Smooth muscle cell (in vitro differentiated cells): Measurements from ENCODE around the gene LRRN2. TPM values are rescaled to one million over a fixed set of nuclear protein-coding genes. Genes with fewer than 3 reads are reported as not detected.

Experiments used
- DNase-seq: peaks from one replicate; lab custom pipeline; 2025; ENCODE audit not compliant: unreplicated experiment; lab: John Stamatoyannopoulos, UW
- H2AFZ ChIP-seq: fragments of 200-600 bp; sonication (generic); 2 replicates; pipeline ENCODE4 v1.6.0; 2016; ENCODE audit warnings: antibody characterized with exemption, low read depth, mild to moderate bottlenecking
- H3F3A ChIP-seq: fragments of 200-600 bp; sonication (generic); 2 replicates; pipeline ENCODE4 v1.6.0; 2017; ENCODE audit warnings: antibody characterized with exemption, low read depth
- H3K27ac ChIP-seq: fragments of 200-600 bp; sonication (generic); 2 replicates; pipeline ENCODE4 v1.5.1; 2016; ENCODE audit warnings: low read depth, mild to moderate bottlenecking
- H3K27me3 ChIP-seq: fragments of 200-600 bp; sonication (generic); 2 replicates; pipeline ENCODE4 v1.6.1; 2016; ENCODE audit warnings: low read depth, mild to moderate bottlenecking
- H3K36me3 ChIP-seq: fragments of 200-600 bp; sonication (generic); 2 replicates; pipeline ENCODE4 v1.5.1; 2016; ENCODE audit warnings: low read depth
- H3K4me1 ChIP-seq: fragments of 200-600 bp; sonication (generic); 2 replicates; pipeline ENCODE4 v1.5.1; 2016; ENCODE audit warnings: low read depth
- H3K4me2 ChIP-seq: fragments of 200-600 bp; sonication (generic); 2 replicates; pipeline ENCODE4 v1.6.0; 2016; ENCODE audit warnings: mild to moderate bottlenecking
- H3K4me3 ChIP-seq: fragments of 200-600 bp; sonication (generic); 2 replicates; pipeline ENCODE4 v1.5.1; 2016; ENCODE audit warnings: mild to moderate bottlenecking
- H3K79me2 ChIP-seq: fragments of 200-600 bp; sonication (generic); 2 replicates; pipeline ENCODE4 v1.6.0; 2016; ENCODE audit warnings: low read depth, mild to moderate bottlenecking
- H3K9ac ChIP-seq: fragments of 200-600 bp; sonication (generic); 2 replicates; pipeline ENCODE4 v1.6.0; 2016; ENCODE audit warnings: low read depth
- H3K9me3 ChIP-seq: fragments of 200-600 bp; sonication (generic); replicated peaks from 2 replicates; pipeline ENCODE4 v1.5.1; 2016; ENCODE audit warnings: low read depth
- H4K20me1 ChIP-seq: fragments of 200-600 bp; sonication (generic); 2 replicates; pipeline ENCODE4 v1.6.0; 2016; ENCODE audit warnings: low read depth
- WGBS: methylation state at CpG from one replicate; pipeline ENCODE4 v1.1.7; 2016; ENCODE audit warnings: low lambda C conversion rate; 5-methylcytosine and 5-hydroxymethylcytosine counted together
- polyA plus RNA-seq: library from polyadenylated mRNA; unstranded; fragments of >200 nt; fragmentation: Nextera tagmentation; extraction: Ambion mirVana; gene quantifications from 2 replicates; pipeline ENCODE4 v1.2.1, GENCODE V29; 2016
- total RNA-seq: library from RNA; depleted of rRNA; stranded (reverse); fragments of >200 nt; gene quantifications from 2 replicates; pipeline ENCODE4 v1.2.3, GENCODE V29; 2014
- TF ChIP-seq, protein P1 (sequence below): fragments of 200-600 bp; sonication (generic); IDR thresholded peaks from 2 replicates; pipeline ENCODE4 v1.5.1; 2017; ENCODE audit warnings: borderline replicate concordance, mild to moderate bottlenecking, antibody characterized with exemption; ENCODE audit not compliant: insufficient read depth, poor library complexity, severe bottlenecking

The LRRN2 gene
- total and polyA plus RNA-seq, 2 experiments from 2014 or later = 1.3 to 2.4 TPM

DNA sequence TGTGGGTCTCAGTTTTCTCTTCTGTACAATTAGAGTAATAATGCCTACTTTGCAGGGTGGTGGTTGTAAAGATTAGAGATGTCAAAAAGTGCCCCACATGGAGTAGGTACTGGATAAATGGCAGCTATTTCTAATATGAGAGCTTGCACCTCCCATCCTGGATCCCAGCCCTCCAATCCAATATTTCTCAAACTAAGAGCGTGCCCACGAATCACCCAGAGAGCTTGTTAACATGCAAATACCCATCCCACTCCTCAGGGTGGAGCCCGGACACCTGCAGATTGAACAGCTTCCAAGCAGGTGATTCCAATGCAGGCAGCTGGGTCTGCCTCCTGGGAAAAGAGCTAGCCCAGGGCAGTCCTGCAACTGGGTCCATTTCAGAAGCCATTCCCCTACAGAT is 33.0 kb downstream of the LRRN2 start:
- no peaks in the 10 kb centered on the region for H3F3A ChIP-seq
- peaks cover 25% of the 10 kb centered on the region for H3K27me3 ChIP-seq
- H3K4me1 ChIP-seq = peaks cover 4% of the 10 kb centered on the region
- H3K36me3 ChIP-seq = no peaks in the 10 kb centered on the region
- TF ChIP-seq, protein P1, sequence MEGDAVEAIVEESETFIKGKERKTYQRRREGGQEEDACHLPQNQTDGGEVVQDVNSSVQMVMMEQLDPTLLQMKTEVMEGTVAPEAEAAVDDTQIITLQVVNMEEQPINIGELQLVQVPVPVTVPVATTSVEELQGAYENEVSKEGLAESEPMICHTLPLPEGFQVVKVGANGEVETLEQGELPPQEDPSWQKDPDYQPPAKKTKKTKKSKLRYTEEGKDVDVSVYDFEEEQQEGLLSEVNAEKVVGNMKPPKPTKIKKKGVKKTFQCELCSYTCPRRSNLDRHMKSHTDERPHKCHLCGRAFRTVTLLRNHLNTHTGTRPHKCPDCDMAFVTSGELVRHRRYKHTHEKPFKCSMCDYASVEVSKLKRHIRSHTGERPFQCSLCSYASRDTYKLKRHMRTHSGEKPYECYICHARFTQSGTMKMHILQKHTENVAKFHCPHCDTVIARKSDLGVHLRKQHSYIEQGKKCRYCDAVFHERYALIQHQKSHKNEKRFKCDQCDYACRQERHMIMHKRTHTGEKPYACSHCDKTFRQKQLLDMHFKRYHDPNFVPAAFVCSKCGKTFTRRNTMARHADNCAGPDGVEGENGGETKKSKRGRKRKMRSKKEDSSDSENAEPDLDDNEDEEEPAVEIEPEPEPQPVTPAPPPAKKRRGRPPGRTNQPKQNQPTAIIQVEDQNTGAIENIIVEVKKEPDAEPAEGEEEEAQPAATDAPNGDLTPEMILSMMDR = no peak
- no peaks in the 10 kb centered on the region for H3K9me3 ChIP-seq
- no peak overlapping the region for H3K4me3 ChIP-seq
- H2AFZ ChIP-seq = no peak overlapping the region
- no peak for DNase-seq
- no peak overlapping the region for H3K27ac ChIP-seq
- no peaks in the 10 kb centered on the region for H4K20me1 ChIP-seq
- WGBS = 53% methylated on average over 3 of the region's 3 CpGs
- H3K79me2 ChIP-seq = no peaks in the 10 kb centered on the region
- H3K4me2 ChIP-seq = no peak overlapping the region
- no peak overlapping the region for H3K9ac ChIP-seq

DNA sequence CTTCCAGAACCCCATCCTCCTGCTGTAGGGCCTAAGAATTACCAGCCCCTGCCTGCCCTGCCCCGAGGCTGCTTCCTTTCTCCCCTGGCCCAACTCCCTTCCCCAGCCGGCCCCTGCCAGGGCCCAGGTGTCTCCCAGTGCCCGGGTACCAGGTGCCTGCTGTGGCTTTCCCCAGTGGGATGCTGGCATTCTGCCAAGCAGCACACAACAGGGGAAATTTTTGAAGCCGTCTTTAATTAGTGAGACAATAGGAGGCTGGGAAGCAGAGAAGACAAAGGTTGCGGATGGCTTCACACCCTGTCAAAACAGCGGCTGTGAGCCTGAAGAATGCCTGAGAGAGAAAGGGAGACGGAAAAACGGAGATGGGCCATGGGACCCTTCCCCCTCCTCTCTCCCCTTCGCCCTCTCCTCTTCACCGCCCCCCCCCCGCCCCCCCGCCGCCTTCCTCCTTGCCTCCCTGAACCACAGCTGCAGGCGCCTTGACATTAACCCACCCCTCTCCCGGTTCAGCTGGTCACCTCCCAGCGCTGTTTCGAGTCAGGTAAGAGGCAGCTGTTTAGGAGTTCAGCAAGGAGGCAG is 33.6 kb downstream of the LRRN2 start:
- H4K20me1 ChIP-seq = no peaks in the 10 kb centered on the region
- TF ChIP-seq, protein P1 = no peak
- no peaks in the 10 kb centered on the region for H3F3A ChIP-seq
- WGBS = 32% methylated on average over 11 of the region's 17 CpGs
- H3K4me2 ChIP-seq = no peak overlapping the region
- H3K9ac ChIP-seq = no peak overlapping the region
- H3K9me3 ChIP-seq = no peaks in the 10 kb centered on the region
- peaks cover 8% of the 10 kb centered on the region for H3K4me1 ChIP-seq
- H2AFZ ChIP-seq = no peak overlapping the region
- no peaks in the 10 kb centered on the region for H3K36me3 ChIP-seq
- H3K79me2 ChIP-seq = no peaks in the 10 kb centered on the region
- peaks cover 25% of the 10 kb centered on the region for H3K27me3 ChIP-seq
- DNase-seq = no peak
- H3K4me3 ChIP-seq = no peak overlapping the region
- no peak overlapping the region for H3K27ac ChIP-seq

DNA sequence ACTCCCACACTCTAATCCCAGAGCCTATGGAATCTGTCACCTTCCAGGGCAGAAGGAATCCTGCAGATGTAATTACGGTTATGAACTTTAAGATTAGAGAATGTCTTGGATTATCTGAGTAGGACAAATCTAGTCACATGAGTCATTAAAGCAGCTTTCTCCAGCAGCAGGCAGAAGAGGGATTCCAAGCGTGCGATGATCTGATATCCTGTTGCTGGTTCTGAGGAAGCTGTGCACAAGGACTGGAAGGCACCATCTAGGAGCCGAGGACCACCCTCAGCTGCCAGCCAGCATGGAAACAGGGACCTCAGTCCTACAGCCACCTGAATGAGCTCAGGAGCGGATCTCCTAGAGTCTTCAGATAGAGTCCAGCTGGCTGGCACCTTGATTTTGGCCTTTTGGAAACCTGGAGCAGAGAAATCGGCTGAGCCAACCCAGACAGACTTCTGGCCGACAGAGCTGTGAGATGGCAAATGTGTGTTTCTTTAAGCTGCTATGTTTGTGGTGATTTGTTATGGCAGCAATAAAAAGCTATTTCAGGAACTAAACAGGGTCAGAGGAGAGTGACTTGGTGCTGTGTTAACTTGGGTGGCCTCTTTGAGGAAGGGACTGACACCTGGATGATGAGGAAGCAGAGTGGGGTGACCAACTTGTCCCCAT is 34.5 kb downstream of the LRRN2 start:
- Histone ChIP-seq H3K9me3 (no peaks in the 10 kb centered on the region), H3K27ac (no peak overlapping the region), H2AFZ (no peak overlapping the region), H3K27me3 (peaks cover 25% of the 10 kb centered on the region), H3K4me1 (peaks cover 8% of the 10 kb centered on the region), H3K36me3 (no peaks in the 10 kb centered on the region), H3K4me2 (no peak overlapping the region), H3K9ac (no peak overlapping the region), H3K4me3 (no peak overlapping the region), H3F3A (no peaks in the 10 kb centered on the region), H4K20me1 (no peaks in the 10 kb centered on the region), H3K79me2 (no peaks in the 10 kb centered on the region)
- 45% methylated on average over 7 of the region's 7 CpGs for WGBS
- TF ChIP-seq, protein P1 = no peak
- no peak for DNase-seq
